HG02759 (cell line): Measurements from ENCODE around the gene CFDP1.

Experiments
- ATAC-seq: cut with Tn5 transposase; IDR thresholded peaks from one replicate; pipeline ENCODE4 v1.9.1; 2021; ENCODE audit warnings: mild to moderate bottlenecking, moderate library complexity; ENCODE audit not compliant: unreplicated experiment

CFDP1 gene

DNA sequence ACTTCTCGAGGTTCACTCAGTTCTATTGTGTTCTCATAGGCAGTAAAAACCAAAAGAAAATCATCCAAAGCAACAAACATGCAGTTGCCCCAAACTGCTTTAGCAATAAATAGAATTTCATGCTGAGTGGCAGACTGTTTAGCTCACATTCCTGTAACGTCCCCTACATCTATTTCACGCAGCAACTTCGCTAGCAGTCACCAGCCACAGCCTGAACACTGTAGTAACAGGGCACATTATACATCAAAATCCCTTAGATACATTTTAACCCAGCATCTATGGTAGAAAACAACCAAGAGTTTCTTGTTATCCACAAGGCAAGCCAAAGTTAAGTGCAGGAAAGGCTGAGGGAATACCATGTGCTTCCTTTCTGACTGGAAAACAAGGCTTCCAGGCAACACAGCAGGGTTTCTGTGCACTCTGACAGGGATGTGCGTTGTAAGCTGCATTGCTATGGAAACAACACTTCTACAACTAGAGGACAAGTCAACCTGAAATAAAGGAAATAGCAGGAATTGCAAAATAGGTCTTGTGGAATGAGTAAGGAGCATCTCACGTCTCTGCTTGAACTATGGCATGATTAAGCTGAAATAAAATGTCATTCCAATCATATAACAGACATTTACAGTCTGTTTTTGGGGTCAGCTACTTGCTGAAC, 55.4 kb downstream of the CFDP1 start:
- no peak for ATAC-seq

DNA sequence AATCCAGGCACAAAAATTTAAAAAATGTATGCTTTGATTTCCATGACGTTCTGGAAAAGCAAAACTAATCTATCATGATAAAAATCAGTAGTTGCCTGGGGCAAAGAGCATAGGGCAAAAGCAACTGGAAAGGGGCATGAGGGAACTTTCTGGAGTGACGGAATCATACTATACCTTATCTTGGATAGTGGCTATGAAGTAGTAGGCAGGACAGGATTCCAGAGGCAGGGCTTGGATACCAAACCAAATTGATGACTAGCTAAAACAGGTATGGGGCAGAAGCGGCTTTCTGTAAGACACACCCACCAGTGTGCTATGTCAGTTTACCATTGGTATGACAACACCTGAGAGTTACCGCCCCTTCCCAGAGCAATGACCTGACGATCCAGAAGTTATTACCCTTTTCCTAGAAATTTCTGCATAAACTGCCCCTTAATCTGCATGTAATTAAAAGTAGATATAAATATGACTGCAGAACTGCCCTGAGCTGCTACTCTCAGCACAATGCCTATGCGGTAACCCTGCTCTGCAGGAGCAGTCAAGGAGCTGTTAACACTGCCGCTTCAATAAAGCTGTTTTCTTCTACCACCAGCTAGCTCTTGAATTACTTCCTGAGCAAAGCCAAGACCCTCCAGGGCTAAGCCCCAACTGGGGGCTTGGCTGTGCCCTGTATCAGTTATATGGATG, 56.7 kb downstream of the CFDP1 start:
- ATAC-seq = no peak

DNA sequence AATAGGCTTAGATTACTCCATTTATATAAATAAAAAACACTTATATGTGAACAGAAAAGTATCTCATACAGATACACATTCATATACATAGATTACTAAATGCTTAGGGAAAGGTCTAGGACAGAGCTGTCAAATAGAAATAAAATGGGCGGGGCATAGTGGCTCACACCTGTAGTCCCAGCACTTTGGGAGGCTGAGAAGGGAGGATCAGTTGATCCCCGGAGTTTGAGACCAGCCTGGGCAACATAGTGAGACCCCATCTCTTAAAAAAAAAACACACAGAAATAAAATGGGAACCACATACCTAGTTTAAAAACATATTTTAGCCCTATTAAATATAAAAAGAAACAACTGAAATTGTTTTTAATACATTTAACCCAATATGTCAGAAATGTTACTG, 58.9 kb downstream of the CFDP1 start:
- no peak for ATAC-seq

DNA sequence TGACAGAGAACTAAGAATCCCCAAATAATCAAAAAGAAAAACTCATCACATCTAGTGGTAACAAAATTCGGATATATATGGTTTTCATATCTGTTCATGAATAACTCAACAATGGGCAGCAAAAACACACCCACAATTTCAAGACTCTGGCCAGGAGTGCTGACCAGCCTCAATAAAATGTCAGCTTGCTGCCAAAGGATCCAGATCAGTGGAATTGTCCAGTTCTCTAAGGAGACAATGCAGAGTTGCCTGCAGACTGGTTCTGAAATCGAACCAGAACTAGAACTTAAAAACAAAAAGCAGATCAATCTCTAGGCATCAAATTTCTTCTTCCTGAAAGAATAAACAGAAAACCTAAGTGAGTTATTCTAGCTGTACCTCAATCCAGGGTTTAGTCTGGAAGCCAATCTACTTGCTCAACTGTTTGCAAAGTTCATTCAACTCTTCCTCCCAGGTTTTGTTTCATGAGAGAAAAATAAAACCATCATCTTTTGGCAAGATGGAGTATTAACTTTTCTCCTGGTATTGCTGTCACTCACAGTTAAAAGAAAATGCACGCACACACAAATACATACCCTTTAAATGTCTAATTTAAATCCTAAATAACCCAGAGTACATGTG, 61.0 kb downstream of the CFDP1 start:
- ATAC-seq = no peak

DNA sequence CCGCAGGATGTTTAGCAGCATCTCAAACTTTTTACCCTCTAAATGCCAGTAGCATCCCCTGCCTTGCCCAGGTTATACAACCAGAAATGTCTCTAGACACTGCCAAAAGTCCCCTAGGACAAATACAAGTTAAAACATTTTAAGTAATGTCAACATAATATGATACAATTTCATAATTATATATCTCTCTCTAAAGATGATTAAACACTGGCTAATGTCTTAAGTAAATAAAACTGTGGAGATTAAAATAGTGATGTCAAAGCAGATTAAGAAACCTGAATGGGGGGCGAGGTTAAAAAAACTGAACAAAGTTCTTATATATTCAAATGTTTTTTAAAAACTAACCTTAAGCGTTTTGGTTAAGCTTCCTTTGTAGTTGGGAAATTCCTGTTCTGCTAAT, 62.1 kb downstream of the CFDP1 start:
- no peak for ATAC-seq

DNA sequence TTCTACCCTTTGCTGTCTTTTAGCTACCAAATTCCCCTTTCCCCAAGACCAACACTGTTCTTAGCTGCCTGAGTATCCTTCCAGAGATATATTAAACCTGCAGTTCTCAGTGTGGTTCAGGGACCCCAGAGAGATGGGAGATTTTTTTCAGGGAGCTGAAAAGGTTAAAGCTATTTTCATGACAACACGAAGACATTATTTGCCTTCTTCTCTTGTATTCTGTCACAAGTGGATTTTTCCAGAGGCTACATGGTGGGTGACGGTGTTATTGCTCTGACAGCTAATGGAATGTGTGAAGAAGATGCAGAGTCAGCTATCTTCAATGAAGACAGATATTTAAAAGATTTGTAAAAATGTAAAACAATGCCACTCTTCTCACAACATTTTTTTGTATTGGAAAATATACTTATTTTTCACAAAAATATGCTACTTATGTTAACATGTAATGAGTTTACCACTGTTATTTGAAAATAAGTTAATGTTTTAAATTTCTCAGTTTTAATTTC, 69.0 kb downstream of the CFDP1 start:
- ATAC-seq = no peak

DNA sequence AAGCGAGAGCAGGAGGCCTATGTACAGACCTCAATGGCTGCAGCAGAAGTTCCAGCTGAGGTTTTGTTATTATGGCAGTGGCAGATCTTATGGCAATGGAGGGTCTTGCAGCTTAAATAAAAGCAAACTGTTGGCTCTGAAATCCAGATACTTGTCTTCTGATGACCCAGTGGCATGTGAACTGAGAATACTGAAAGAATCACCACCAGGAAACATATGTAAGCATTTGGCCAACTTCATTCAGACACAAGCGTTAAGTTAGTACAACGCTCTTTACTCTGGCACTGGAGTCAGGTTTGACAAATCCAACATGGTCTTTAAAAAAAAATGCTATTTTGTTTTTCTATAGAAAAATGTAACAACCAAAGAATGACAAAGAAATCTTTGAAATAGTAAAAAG, 70.5 kb downstream of the CFDP1 start:
- no peak for ATAC-seq

DNA sequence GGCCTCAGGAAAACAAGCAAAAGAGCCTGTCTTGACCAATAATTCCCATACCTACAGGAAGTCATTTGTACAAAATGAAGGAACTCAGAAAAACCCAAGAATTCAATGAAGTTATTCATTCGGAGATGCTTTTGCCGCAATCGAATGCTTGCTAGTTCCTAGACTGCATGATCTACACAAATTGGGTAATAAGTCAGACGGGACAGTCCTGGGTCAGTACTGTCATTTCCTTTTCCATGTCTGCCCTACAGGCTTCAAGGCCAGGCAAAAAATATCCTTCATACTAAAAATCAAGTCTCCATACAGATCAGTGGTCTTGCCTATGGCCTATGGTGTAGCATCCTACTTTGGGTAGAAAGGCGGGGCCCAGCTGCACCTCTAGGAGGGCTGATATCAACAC, 71.4 kb downstream of the CFDP1 start:
- no peak for ATAC-seq

DNA sequence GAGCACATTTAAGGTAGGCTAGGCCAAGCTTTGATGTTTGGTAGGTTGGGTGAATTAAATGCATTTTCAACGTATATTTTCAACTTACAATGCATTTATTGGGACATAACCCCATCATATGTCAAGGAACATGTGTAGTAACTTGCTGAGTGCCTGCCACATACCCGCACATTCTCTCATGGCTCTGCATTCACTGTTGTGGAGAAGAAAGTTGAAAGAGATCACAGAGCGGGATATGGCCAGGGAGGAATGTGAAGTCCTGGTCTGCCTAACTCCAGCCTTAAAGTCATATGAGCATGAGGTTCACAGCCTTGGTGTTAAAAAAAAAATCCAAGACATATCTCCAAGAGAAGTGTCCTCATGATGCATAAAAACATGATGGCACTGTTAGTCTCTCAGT, 79.1 kb downstream of the CFDP1 start:
- no peak for ATAC-seq

DNA sequence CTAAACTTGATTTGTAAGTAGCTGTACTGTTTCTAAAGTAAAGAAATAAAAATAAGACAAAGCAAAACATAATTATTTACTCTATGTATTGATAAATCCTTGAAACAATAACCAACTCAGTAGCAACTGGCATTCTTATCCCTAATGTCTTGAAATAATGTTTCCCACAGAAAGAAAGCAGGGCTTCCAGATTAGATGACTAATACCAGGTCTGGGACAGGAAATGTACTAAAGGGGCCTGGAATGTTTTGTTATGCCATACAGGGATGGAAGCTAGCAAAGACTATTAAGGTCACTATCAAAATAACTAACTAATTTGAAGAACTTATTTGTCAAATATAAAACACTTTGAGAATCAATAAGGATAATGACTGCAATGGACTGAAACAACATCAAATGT, 82.1 kb downstream of the CFDP1 start:
- no peak for ATAC-seq

DNA sequence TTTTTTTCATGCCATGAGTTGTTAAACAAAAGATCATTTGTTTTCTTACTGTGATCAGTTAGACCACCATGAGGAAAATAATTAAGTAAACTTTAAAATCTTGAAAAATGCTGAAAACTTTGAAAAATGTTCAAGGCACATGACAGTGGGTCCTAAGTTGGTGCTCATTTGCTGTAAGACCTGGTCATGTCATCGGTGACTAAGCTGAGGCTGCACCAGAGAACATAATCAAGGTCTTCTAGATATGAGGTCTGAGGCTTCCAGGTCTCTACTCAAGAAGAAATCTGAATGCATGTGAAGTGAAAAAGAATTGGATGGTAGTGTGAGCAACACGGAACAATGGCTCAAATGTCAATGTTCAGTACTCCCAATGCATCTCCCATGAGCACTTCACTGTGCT, 87.6 kb downstream of the CFDP1 start:
- no peak for ATAC-seq

DNA sequence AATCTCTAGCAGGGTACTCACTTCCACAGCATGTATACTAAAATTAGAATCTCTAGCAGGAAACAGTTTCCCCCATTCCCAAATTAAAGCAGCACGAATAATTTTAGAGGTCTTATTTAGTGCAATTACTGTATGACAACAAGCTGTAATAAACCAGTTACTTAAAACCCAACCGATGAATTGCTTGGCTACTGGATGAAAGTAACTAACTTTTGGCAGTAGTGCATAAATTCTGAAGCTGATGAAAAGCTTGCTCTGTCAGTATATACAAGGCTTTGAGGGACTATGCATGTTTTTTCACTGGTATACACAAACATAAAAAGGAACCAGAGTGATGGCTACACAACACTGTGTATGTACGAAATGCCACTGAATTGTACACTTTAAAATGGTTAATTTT, 89.4 kb downstream of the CFDP1 start:
- ATAC-seq = no peak

DNA sequence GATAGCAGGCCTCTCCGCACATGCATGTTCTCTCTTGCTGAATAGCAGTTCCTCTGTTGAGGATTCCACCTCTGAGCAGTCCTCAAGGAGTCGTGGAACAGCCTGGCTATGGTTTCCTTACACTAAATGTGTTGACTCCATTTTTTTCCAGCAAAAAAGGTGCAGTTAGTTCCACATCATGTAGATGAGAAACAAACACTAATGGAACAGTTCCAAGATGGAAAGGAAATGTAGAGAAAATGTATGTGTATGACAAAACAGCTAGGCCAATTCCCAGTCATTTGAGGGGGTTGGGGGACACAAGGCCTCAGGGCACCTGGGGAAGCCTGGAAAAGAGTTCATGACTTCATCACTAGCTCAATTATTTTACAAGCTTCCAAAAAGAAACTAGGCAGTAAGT, 90.0 kb downstream of the CFDP1 start:
- ATAC-seq = no peak

DNA sequence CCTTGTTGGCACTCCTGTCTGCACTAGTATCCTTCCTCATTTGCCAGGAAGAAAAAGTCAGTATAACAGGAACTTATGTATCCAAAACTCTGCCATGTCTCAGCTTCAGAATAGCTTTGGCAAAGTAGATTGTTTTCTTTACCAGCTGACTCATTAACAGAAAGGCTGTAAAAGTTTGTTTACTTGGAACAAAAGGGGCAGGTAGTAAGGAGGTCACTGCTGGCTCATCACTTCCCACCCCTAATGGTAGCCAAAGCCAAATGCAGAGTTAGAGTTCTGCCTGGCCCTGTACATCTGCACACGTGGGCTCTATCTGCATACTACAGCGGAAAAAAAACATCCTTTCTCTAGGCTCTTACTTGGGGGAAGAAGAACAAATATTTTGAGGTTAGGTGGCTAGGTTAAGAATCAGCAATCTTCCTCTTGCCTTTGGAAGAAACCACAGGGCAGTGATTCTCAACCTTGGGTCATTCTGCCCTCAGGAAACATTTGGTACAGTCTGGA, 90.9 kb downstream of the CFDP1 start:
- no peak for ATAC-seq

DNA sequence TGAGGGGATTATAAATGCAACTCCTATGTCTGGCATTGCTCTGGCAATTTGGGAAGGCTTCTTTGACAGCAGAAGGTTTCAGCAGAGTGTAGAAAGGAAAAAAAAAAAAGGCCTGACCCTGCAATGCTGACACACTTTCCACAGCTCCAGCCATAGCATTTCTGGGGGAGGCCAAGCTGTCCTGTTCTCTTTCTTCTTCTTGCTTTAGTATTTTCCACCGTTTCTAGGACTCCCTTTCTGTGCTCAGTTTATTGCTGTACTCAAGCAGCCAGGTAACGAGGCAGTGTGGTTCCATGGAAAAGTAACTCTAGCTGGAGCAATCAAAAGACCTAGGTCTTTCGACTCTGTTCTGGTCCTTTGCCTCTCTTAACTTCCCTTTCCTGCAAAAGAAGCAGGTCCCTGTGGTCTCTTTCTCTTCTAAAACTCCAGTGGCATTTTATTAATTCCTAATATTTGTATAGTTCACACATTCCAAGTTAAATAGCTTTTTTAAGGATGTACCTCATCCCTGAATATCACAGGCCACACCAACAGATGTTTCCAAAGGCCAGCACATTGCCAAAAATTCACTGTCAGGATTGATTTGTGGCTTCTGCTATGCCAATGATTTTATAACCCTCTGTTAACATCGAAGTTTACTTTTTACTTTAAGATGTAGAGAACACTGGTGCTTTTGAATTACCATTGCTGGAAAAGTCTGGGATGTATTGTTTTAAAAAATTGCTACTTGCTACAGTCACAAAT, 91.6 kb downstream of the CFDP1 start:
- no peak for ATAC-seq

DNA sequence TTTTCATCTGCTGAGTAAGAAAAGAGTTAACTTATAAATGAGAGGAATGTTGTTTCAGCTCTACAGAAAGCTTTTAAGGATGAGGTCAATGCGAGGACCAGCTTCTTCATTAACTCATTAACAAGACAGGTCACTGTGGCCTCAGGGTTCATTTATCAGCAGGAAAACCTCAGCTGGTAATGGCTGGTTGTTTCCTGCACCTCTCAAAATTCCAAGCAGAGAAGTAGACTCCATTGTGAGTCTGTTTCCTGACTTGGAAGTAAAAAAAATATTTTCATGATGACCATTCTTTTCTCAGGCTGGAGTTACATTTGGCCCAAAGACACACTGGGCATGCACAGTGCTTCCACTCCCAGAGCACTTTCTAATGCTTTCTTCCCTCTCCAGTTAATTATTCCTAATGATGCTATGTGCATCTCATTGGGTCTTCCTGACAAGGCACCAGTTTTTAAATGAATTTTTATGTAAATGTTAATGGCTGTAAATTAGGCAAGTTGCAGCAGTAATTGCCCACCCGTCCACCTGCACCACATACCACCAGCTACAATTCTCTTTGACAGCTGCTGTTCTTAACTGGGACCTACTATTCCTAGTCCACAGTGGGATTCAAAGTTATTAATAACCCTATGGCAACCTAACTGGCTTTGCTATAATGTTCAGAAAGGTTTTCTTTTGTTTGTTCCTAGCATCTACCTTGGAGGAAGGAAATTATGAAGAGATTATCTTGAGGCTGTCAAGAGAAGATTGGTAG, 92.4 kb downstream of the CFDP1 start:
- no peak for ATAC-seq

DNA sequence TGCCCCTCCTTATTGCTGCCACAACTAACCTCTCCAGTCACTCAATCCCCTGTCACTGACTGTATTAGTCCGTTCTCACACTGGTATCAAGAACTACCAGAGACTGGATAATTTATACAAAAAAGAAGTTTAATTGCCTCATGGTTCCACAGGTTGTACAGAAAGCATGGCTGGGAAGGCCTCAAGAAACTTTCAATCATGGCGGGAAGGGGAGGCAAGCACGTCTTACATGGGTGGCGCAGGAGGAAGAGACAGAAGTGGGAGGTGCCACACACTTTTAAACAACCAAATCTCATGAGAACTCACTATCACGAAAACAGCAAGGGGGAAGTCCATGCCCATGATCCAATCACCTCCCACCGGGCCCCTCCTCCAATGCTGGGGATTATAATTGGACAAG, 95.9 kb downstream of the CFDP1 start:
- no peak for ATAC-seq

DNA sequence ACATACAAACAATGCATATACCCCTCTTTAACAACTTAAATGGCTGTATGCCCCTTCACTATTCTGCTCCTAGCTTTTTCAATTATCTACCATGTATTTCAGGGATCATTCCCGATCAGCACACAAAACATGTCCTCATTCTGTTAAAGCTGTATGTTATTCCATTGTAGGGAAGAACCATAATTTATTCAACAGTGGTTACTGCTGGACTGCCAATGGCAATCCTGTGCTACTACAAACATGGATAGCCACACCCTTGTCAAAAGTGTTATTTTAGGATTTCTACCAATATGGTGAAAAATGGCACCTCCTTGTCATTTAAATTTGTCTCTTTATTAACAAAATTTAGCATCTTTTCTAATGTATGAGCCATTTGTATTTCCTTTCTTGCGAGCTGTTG, 96.8 kb downstream of the CFDP1 start:
- no peak for ATAC-seq

DNA sequence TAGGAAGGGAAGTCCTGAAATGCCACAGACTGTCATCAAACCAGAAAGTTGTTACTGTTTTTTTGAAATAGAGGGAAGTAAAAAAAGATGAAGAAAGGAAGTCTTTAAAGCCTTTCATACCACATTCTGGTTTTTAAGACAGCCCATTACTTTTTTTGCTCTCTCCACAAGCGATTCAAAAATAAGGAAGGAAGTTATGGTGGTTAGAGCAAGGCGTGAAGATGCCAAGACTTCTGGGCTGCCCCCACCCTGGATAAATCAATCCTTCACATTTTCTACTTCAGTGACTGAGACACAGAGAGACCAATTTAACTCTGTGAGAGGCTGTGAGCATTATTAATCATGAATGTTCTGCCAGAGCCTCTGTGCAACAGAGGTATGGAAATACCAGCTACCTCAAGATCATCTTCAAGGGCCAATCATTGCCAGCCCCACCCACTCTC, 99.6 kb downstream of the CFDP1 start:
- no peak for ATAC-seq

DNA sequence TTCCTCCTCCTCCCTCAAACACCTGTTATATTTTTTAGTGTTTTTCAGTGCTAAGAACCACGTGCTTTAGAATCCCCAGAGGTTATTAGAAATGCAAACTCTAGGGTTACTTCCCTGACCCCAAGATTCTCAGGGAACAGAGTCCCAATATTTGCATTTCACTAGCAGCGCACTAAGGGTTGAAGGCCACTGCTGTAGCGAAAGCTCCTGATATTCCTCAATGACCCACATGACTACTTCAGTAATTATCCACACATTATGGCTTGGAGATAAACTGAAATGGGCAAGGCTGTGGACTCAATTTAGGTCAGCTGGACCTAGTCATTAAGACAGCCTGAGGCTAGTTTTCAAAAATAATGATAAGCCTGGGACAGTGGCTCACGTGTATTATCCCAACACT, 103.4 kb downstream of the CFDP1 start:
- ATAC-seq = no peak

DNA sequence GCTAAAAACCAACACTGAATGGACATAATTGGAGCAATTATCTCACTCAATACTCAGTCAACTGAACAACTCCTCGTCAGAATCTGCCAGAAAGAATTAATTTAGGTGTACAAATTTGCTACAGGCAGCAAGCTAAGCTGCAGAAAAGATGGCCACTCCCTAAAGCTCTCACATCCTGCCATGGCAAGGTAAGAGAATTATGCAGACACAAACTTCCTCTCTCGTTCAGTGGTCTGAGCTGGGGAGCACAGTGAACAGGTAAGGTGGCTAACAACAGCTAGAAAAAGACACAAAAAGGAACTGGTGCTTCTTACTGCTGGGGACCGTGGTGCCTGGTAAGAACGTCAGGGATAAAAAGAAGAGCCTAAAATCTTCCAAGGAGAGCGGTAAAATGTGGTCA, 107.0 kb downstream of the CFDP1 start:
- no peak for ATAC-seq
